ENCODE results near the gene RNASEH2B.

DNA sequence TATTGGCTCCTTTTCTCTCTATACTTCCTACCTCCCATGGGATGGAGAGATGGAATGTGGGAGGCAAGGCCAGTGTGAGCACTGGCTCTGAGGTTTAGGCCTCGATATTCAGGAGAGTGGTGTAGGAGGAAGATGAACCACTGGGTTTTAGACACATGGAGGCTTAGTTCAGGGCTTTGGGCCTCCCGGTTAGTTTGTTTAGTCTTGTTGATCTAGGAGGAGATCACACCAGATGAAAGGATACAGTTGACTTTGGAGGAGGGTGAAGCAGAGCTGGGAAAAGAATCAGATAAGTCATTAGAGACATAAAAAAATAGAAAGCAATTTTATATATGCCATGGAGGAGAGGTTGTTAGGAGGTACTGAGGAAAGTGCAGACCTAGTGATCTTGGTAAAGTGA lies 30.9 kb downstream of the RNASEH2B start:
- TF ChIP-seq, protein P1, sequence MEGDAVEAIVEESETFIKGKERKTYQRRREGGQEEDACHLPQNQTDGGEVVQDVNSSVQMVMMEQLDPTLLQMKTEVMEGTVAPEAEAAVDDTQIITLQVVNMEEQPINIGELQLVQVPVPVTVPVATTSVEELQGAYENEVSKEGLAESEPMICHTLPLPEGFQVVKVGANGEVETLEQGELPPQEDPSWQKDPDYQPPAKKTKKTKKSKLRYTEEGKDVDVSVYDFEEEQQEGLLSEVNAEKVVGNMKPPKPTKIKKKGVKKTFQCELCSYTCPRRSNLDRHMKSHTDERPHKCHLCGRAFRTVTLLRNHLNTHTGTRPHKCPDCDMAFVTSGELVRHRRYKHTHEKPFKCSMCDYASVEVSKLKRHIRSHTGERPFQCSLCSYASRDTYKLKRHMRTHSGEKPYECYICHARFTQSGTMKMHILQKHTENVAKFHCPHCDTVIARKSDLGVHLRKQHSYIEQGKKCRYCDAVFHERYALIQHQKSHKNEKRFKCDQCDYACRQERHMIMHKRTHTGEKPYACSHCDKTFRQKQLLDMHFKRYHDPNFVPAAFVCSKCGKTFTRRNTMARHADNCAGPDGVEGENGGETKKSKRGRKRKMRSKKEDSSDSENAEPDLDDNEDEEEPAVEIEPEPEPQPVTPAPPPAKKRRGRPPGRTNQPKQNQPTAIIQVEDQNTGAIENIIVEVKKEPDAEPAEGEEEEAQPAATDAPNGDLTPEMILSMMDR (conservative IDR thresholded peaks at IDR 0.05; ENCODE audit: low read length), result no peak
- TF ChIP-seq EZH2phosphoT487 (IDR thresholded peaks at IDR 0.05; ENCODE audit: borderline replicate concordance, low read depth, low read length), result no peak
